Keratinocyte (primary cell): ENCODE measurements around the gene DIO3. TPM values are rescaled to one million over a fixed set of nuclear protein-coding genes. Genes with fewer than 3 reads are reported as not detected.
"Not testable (repeated sequence)": the region's sequence is repeated elsewhere in the genome, so short reads cannot be mapped to it uniquely, and the experiment has no call there.

Source experiments
- DNase-seq: peaks from one replicate; pipeline ENCODE4 v3.0.0-alpha.2; 2011; ENCODE audit warnings: low read depth, missing footprints, low spot score
- FAIRE-seq: peaks from 2 replicates; lab custom pipeline; 2011; peaks lifted over from hg19 to GRCh38; lab: Jason Lieb, UNC
- H2AFZ ChIP-seq: 2 replicates; pipeline ENCODE4 v1.6.0; 2012; ENCODE audit warnings: low read length, control low read depth, inconsistent platforms; ENCODE audit not compliant: control insufficient read depth
- H3K27ac ChIP-seq: 2 replicates; pipeline ENCODE4 v1.5.1; 2011; ENCODE audit warnings: low read length; ENCODE audit not compliant: control insufficient read depth, insufficient read depth
- H3K27me3 ChIP-seq: 3 replicates; pipeline ENCODE4 v1.6.0; 2011; ENCODE audit warnings: low read length; ENCODE audit not compliant: control insufficient read depth, insufficient read depth; ENCODE audit errors: extremely low read depth
- H3K36me3 ChIP-seq, 2 experiments: 2 replicates in 1 of 2; 3 replicates in 1 of 2; pipeline ENCODE4 v1.5.1; 2011; ENCODE audit warnings: low read length in 2 of 2, mild to moderate bottlenecking in 1 of 2; ENCODE audit not compliant: control insufficient read depth in 2 of 2, insufficient read depth in 2 of 2; ENCODE audit errors: extremely low read depth in 1 of 2
- H3K4me1 ChIP-seq: 3 replicates; pipeline ENCODE4 v1.5.1; 2011; ENCODE audit warnings: low read length; ENCODE audit not compliant: control insufficient read depth, insufficient read depth; ENCODE audit errors: extremely low read depth
- H3K4me2 ChIP-seq: 3 replicates; pipeline ENCODE4 v1.6.0; 2011; ENCODE audit warnings: low read depth, low read length; ENCODE audit not compliant: control insufficient read depth, insufficient read depth; ENCODE audit errors: extremely low read depth
- H3K4me3 ChIP-seq, 3 experiments: fragments of 200-600 bp in 1 of 3; sonication (generic) in 1 of 3; 2 replicates in 2 of 3; 3 replicates in 1 of 3; pipeline ENCODE4 v1.5.1; 2011 to 2016; ENCODE audit warnings: low read length in 3 of 3, mild to moderate bottlenecking in 3 of 3, control low read depth in 2 of 3, inconsistent platforms in 1 of 3, low read depth in 1 of 3, mixed read lengths in 1 of 3, mixed run types in 1 of 3, moderate library complexity in 1 of 3; ENCODE audit not compliant: control insufficient read depth in 2 of 3, insufficient read depth in 2 of 3; ENCODE audit errors: extremely low read depth in 1 of 3
- H3K79me2 ChIP-seq: 2 replicates; pipeline ENCODE4 v1.6.0; 2012; ENCODE audit warnings: low read length; ENCODE audit not compliant: control insufficient read depth, insufficient read depth
- H3K9ac ChIP-seq: 3 replicates; pipeline ENCODE4 v1.6.0; 2011; ENCODE audit warnings: low read length; ENCODE audit not compliant: control insufficient read depth, insufficient read depth; ENCODE audit errors: extremely low read depth
- H3K9me1 ChIP-seq: 3 replicates; pipeline ENCODE4 v1.6.0; 2011; ENCODE audit warnings: low read length; ENCODE audit not compliant: control insufficient read depth, insufficient read depth; ENCODE audit errors: extremely low read depth
- H3K9me3 ChIP-seq: 2 replicates; pipeline ENCODE4 v1.5.1; 2012; ENCODE audit warnings: low read depth, low read length; ENCODE audit not compliant: control insufficient read depth
- H4K20me1 ChIP-seq: 3 replicates; pipeline ENCODE4 v1.6.0; 2011; ENCODE audit warnings: low read length; ENCODE audit not compliant: control insufficient read depth, insufficient read depth; ENCODE audit errors: extremely low read depth
- EZH2 ChIP-seq: IDR thresholded peaks from one replicate; pipeline ENCODE4 v1.6.1; 2012; ENCODE audit warnings: inconsistent platforms, mild to moderate bottlenecking, low read length, moderate library complexity
- dilution Hi-C: fragments of 300-500 bp; cut with MboI; formaldehyde crosslinking; loops from one replicate; pipeline ENCODE4 v1.7.0; 2020; ENCODE audit warnings: low sequenced_read_pairs; ENCODE audit not compliant: extremely low pct_ligation_motif_present
- polyA plus RNA-seq, 5 experiments: library from polyadenylated mRNA; depleted of rRNA in 3 of 5; stranded (reverse) in 3 of 5; stranded (forward) in 1 of 5; unstranded in 1 of 5; fragments of >200 nt; gene quantifications; 1 replicate in 1 of 5; 2 replicates in 3 of 5; 3 replicates in 1 of 5; pipeline versions ENCODE4 v1.2.1 to v1.2.3, GENCODE V29; 2011 to 2012; ENCODE audit warnings: missing spikeins in 2 of 5, low read depth in 1 of 5, low replicate concordance in 1 of 5
- TF ChIP-seq, protein P1 (sequence below), 3 experiments: IDR thresholded peaks in 1 of 3; conservative IDR thresholded peaks in 1 of 3; optimal IDR thresholded peaks in 1 of 3; 2 replicates in 2 of 3; 3 replicates in 1 of 3; pipeline versions ENCODE3 to v1.5.1; 2011; ENCODE audit warnings: low read length in 3 of 3, mild to moderate bottlenecking in 3 of 3, moderate library complexity in 2 of 3, control low read depth in 1 of 3, inconsistent platforms in 1 of 3; ENCODE audit not compliant: insufficient read depth in 2 of 3; ENCODE audit errors: extremely low read depth in 1 of 3

DIO3 gene
- polyA plus RNA-seq, 1 donor (not counting 4 experiments of a cell fraction or from before 2014, with no cell fraction given): not detected

GRCh38 chr14:101549154-101549553 is 12.1 kb upstream of the DIO3 start:
- DNase-seq (no peak), FAIRE-seq (no peak)
- Histone ChIP-seq H4K20me1 (no peaks in the 10 kb centered on the region), H3K9me1 (no peaks in the 10 kb centered on the region), H3K9me3 (peaks cover 3% of the 10 kb centered on the region), H3K4me2 (no peak overlapping the region), H3K36me3 (no peaks in the 10 kb centered on the region), H2AFZ (no peak overlapping the region), H3K9ac (no peak overlapping the region), H3K27ac (no peak overlapping the region), H3K4me3 (no peak overlapping the region), H3K79me2 (no peaks in the 10 kb centered on the region), H3K27me3 (no peaks in the 10 kb centered on the region), H3K4me1 (no peaks in the 10 kb centered on the region)
- TF ChIP-seq, protein P1, sequence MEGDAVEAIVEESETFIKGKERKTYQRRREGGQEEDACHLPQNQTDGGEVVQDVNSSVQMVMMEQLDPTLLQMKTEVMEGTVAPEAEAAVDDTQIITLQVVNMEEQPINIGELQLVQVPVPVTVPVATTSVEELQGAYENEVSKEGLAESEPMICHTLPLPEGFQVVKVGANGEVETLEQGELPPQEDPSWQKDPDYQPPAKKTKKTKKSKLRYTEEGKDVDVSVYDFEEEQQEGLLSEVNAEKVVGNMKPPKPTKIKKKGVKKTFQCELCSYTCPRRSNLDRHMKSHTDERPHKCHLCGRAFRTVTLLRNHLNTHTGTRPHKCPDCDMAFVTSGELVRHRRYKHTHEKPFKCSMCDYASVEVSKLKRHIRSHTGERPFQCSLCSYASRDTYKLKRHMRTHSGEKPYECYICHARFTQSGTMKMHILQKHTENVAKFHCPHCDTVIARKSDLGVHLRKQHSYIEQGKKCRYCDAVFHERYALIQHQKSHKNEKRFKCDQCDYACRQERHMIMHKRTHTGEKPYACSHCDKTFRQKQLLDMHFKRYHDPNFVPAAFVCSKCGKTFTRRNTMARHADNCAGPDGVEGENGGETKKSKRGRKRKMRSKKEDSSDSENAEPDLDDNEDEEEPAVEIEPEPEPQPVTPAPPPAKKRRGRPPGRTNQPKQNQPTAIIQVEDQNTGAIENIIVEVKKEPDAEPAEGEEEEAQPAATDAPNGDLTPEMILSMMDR (optimal IDR thresholded peaks at IDR 0.05 in 1 of 3, IDR thresholded peaks at IDR 0.05 in 1 of 3, conservative IDR thresholded peaks at IDR 0.05 in 1 of 3; ENCODE audit: extremely low read depth in 1 of 3, insufficient read depth in 2 of 3, low read length in 3 of 3): no peak
- TF ChIP-seq EZH2: no peak
- dilution Hi-C loops: no loop called here

DNA sequence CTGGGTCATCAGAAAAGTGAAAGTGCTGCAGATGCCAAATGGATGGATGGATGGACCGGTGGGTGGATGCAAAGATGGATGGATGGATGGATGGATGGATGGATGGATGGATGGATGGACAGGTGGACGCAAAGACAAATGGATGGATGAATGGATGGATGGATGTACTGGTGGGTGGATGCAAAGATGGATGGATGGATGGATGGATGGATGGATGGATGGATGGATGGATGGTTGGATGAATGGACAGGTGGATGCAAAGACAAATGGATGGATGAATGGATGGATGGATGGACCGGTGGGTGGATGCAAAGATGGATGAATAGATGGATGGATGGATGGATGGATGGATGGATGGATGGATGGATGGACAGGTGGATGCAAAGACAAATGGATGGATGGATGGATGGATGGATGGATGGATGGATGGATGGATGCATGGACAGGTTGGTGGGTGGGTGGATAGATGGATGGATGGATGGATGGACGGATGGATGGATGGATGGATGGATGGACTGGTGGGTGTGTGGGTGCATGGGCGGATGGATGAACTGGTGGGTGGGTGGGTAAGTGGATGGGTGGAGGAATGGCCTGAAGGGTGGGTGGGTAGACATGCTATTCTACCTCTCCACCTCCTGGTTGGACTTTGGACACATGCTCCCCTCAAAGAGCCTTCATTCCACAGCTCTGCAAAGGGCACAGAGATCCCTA is 10.9 kb upstream of the DIO3 start:
- H3K79me2 ChIP-seq, DNase-seq, H3K9ac ChIP-seq, H3K4me1 ChIP-seq, H3K27ac ChIP-seq, H3K9me3 ChIP-seq, H3K4me2 ChIP-seq, H4K20me1 ChIP-seq, FAIRE-seq, H2AFZ ChIP-seq, H3K36me3 ChIP-seq, H3K4me3 ChIP-seq, H3K9me1 ChIP-seq, H3K27me3 ChIP-seq, dilution Hi-C loops: not testable (repeated sequence)
